Right lobe of liver (tissue), 4 donors: ENCODE measurements around the gene CHKA.

ENCODE experiments used
- CTCF ChIP-seq, 4 donors: fragments of 200-600 bp in 3 of 4; fragments of 450-650 bp in 1 of 4; IDR thresholded peaks; one replicate each; pipeline versions ENCODE4 v1.5.1 to v1.8.0; 2016 to 2022; ENCODE audit warnings: antibody characterized with exemption in 4 of 4, mild to moderate bottlenecking in 2 of 4
- POLR2A ChIP-seq: fragments of 450-650 bp; IDR thresholded peaks from one replicate; pipeline ENCODE4 v1.6.1; 2017; ENCODE audit warnings: antibody characterized with exemption, mild to moderate bottlenecking
- donor health status: DM: no; HTN: no; CAD: no.
- donor health status: DM: no; HTN: no; CAD: no.
- donor health status: DM: no; HTN: yes; CAD: no.

GRCh38 chr11:68006606-68007166 lies 114.5 kb downstream of the CHKA start:
- TF ChIP-seq CTCF (IDR thresholded peaks at IDR 0.05) (no peak), POLR2A (no peak)
